Measurements from ENCODE around the gene MAML3.
A peak's percentile ranks its signal among the peaks of the same experiment; 100 is the strongest.

MAML3 gene

DNA sequence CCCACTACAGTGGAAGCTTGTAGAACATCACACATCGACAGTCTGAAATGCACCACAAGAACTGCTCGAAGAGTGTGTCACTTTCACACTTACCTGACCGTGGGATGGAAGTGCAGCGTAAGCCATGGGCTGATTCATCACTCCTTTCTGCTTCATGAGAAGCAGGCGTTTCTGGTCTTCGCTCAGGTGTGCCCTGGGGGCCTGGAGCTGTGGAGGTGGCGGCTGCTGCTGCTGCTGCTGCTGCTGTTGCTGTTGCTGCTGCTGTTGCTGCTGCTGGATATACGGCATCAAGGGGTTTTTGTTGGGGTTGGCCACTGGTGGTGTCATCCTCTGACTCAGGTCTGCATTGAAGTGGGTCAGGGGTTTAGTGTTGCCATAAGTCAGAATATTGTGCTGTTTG, 264.7 kb downstream of the MAML3 start:
- no peak for DNase-seq

DNA sequence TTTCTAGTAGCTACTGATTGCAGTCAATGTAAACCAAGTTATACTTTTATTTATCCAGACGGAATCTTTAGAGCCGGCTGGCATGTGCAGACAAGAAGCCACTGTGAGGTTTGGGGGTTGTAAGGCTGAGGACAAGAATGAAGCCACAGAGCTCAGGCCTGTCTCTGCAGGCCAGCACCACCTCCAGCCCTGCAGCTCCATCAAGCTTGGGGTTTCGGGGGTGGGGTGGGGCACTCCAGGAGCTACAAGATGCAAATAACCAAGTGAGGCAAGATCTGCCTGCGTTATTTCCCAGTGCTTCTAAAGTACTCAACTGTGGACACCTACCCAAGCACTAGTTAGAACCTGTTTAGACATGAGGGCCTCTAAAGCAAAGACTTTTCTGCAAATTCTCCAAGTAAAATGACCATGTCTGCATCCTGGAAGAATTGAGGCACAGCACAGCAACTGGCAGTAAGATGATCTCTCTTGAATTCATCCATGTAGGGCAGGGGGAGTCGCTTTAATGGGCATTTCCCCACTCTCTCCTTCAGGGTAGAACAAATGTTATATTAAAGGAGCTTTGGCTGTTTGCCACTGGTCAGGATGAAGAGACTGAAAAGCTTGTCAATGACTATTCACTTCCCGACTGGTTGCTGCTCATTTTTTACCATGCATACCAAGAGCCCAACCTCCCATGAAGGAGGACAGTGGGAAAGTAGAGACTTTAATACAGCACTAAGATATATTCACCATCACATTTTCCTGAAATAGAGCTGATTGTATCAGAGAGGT, 265.8 kb downstream of the MAML3 start:
- DNase-seq = no peak

GRCh38 chr4:139887376-139887802, 266.6 kb downstream of the MAML3 start:
- no peak for DNase-seq

- no peak for DNase-seq
These were observed 267.2 kb downstream of the MAML3 start for GRCh38 chr4:139886798-139887197.

- DNase-seq = no peak
These were observed 269.5 kb downstream of the MAML3 start for GRCh38 chr4:139884438-139884837.

GRCh38 chr4:139880841-139881240, 273.1 kb downstream of the MAML3 start:
- DNase-seq = peak; percentile 23

- DNase-seq = no peak
These were observed 275.9 kb downstream of the MAML3 start for GRCh38 chr4:139878050-139878449.

GRCh38 chr4:139876337-139876941, 277.5 kb downstream of the MAML3 start:
- DNase-seq = no peak

DNA sequence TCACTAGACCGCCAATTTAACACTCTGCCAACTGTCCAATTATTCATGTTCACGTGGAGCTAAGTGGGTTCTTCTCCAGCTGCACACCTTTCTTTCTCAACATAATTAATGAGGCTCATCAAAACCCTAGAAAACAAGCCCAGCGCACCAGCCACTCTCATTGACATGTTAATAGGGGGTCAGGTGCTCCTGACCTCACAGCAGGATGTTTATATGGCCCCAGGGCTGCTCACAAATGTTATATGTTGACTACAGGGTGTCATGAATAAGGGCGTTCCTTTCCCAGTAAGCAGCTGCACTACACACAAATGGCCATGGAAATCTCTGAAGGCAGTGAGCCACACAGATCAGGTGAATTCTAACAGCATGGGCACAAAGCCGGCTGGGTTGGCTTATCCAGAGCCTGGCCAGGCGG, 278.6 kb downstream of the MAML3 start:
- no peak for DNase-seq

DNA sequence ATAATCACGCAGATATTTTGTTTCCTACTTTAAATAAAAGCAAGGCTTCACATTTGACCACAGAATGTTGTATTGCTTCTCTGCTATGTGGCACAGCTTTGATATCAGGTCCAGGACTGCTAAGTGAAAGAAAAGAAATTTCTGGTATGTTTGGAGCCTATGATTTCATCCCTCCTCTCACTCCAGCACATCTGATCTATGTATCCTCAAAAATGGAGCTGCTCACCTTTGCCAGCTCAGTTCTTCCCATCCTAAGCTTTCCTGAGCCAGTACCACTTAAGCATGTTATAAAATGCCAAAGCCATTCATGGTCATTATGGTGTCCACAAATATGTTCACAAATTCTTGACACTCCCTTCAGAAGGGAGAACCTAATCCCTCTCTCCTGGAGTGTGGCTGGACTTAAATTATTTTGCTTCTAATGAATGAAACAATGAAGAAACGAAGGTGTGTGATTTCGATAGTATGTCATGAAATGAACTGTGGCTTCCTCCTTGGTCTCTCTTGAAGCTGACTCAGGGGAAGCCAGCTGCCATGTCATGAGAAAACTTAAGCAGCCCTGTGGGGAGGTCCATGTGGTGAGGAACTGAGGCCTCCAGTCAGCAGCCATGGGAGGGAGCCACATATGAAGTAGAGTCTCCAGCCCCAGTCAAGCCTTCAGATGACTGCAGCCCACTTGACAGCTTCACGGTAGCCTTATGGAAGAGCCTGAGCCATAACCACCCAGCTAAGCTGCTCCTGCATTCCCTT, 280.7 kb downstream of the MAML3 start:
- no peak for DNase-seq

DNA sequence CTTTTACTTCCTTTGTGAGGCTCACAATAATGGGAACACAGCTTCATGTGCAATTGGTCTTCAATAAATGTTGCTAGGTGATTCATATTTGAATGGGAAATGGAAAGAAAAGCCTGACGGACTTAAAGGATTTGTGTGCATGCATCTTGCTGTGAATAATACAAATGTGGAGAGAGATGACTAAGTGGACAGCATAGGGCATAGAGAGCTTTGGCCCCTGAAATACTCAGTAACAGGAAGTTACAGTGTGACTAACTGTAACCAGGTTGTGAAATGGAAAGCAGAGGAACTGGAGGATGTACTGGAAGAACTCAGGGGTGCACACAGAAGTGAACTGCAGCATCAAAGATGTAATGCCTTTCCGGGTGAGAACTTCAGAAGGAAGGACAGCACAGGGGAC, 281.7 kb downstream of the MAML3 start:
- no peak for DNase-seq

DNA sequence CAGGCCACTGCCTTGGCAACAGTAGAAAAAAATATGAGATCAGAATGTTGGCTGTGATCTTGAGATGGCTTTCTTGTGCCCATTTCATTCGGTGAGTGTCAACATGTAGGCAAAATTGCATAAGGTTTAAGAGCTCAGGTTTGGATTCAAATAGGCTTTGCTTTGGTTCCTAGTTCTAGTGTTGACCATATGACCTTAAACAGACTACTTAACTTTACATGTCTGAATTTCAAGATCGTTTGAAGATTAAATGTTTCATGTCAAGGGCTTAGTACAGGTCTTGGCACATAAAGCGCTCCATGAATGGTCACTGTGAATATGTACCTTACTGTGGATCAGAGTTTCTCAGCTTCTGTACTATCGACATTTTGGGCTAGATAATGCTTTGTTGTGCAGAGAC, 284.2 kb downstream of the MAML3 start:
- DNase-seq = no peak

GRCh38 chr4:139866276-139866962, 287.6 kb downstream of the MAML3 start:
- no peak for DNase-seq

GRCh38 chr4:139865537-139865936, 288.4 kb downstream of the MAML3 start:
- no peak for DNase-seq

DNA sequence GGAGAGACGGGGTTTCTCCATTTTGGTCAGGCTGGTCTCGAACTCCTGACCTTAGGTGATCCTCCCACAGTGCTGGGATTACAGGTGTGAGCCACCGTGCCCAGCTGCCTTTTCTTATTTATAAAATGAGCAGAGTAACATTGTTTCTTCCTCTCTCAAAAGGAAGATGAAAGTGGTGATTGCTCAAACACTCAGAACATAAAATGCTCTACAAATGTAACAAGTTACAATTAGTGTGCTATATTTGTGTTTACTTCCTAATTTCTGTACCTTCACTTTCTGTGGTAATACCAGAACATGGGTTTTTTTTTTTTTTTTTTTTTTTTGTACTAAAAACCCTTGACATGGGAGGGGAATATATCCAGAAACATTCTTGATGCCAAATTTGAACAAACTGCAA, 290.5 kb downstream of the MAML3 start:
- DNase-seq = no peak

GRCh38 chr4:139861471-139861870, 292.5 kb downstream of the MAML3 start:
- peak; percentile 89 for DNase-seq

GRCh38 chr4:139860435-139861024, 293.5 kb downstream of the MAML3 start:
- no peak for DNase-seq

DNA sequence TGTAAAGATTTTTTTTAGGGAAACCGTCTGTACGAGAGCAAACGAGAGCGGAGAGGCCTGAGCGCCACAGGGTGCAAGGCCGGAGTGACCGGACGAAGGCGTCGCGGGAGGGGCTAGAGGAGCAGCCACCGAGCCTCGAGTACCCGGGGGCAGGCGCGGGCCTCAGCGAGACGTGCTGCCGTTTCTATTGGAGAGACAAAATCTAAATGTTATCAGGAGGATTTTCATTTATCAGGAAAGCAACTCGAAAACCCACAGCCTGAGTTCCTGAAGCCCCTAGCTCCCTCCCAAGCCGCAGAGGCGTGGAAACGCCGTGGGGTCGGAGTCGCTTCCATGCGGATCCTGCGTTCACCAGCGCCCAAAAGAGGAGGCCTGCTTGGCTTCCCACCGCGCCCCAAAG, 294.1 kb downstream of the MAML3 start:
- DNase-seq = no peak

- DNase-seq = no peak
These were observed 295.4 kb downstream of the MAML3 start for GRCh38 chr4:139858436-139859205.

- DNase-seq = peak; percentile 17
These were observed 296.0 kb downstream of the MAML3 start for GRCh38 chr4:139857977-139858376.

- DNase-seq = peak; percentile 92
These were observed 297.0 kb downstream of the MAML3 start for GRCh38 chr4:139857021-139857420.
